ENCODE data around the gene IER5L.

DNA sequence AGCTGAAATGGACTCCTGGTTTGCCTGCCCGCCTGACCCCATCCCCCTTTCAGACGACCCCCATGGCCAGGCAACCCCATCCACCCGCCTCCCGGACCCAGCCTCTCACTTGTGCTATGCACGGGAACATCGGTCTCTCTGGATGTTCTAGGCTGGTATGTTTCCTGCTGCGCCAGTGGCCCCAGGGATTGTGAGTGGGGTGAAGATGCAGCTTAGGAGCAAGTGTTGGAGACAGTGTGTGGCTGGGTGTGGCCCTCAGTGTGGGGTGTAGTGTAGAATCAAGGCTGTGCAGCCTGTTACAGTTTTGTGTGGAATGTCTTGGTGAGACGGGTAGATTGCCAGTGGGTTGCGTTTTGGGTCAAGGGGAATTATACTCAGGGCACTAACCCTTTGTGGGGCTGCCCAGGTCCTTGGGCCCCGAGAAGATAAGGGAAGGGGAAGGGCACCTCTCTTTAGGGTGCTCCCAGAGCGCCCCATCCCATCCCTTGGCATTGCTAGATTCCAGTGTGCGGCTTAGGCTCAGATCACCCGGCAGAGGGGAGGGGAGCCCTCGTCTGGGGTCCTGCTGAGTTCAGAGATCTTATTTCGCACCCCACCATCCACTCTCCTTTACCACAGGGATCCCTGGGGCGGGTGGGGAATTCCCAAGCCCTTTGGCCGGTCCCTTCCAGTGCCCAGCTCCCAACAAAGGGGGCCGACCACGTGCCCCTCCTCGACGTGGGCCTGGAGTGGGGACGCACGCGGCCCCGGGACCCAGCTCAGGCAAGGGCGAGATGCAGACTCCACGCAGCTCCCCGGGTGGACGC lies 4.6 kb downstream of the IER5L start:
- TF ChIP-seq, protein P1, sequence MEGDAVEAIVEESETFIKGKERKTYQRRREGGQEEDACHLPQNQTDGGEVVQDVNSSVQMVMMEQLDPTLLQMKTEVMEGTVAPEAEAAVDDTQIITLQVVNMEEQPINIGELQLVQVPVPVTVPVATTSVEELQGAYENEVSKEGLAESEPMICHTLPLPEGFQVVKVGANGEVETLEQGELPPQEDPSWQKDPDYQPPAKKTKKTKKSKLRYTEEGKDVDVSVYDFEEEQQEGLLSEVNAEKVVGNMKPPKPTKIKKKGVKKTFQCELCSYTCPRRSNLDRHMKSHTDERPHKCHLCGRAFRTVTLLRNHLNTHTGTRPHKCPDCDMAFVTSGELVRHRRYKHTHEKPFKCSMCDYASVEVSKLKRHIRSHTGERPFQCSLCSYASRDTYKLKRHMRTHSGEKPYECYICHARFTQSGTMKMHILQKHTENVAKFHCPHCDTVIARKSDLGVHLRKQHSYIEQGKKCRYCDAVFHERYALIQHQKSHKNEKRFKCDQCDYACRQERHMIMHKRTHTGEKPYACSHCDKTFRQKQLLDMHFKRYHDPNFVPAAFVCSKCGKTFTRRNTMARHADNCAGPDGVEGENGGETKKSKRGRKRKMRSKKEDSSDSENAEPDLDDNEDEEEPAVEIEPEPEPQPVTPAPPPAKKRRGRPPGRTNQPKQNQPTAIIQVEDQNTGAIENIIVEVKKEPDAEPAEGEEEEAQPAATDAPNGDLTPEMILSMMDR (conservative IDR thresholded peaks at IDR 0.05; ENCODE audit: low read length): no peak
- TF ChIP-seq EZH2phosphoT487 (IDR thresholded peaks at IDR 0.05; ENCODE audit: borderline replicate concordance): no peak

All from Loucy (cell line).